GM21526 (cell line): ENCODE measurements around the gene CSNK2A1.
"Not testable (repeated sequence)": the region's sequence is repeated elsewhere in the genome, so short reads cannot be mapped to it uniquely, and the experiment has no call there.

Experiments
- ATAC-seq: cut with Tn5 transposase; IDR thresholded peaks from one replicate; pipeline ENCODE4 v1.9.1; 2021; ENCODE audit warnings: moderate library complexity; ENCODE audit not compliant: unreplicated experiment, low FRiP score

Gene CSNK2A1

GRCh38 chr20:462199-462991 is 81.2 kb downstream of the CSNK2A1 start, which contains the start of gene TBC1D20:
Gene TBC1D20, minus strand, starts transcription at chr20:462533. Its CDS starts 128 bp downstream, at chr20:462405.
- ATAC-seq: peak; percentile 89

GRCh38 chr20:461254-462198 is 82.1 kb downstream of the CSNK2A1 start:
- peak; percentile 34 for ATAC-seq

DNA sequence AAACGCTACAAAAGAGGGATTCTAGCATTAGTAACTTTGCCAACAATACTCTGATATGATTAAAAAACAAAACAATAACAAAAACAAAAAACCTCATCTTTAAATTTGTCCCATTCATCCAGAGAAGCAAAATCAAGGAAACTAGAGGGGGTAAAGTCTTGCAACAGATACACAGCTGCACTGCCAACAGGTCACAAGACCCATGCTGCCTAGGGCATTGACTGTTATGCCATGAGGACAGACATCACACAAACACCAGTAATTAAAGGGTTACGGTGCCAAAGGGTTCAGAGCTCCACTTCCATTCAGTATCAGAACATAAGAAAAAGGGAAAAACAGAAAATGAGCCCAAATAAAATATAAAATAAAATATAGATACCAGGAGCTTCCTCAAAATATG is 82.9 kb downstream of the CSNK2A1 start:
- no peak for ATAC-seq

DNA sequence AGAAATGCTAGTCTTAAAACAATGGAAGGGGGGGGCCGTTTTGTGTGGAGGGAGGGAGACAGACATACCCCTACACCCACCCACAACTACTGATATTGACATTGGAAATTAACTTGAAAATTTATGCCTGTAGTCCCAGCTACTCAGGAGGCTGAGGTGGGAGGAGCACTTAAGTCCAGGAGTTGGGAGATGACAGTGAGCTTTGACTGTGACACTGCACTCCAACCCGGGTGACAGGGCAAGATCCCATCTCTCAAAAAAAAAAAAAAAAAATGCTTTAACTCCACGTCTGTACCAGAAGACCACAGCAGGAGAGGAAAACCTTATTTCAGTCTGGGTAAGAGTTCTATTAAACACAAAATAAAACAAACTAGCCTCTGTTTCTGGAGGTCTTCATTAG is 83.4 kb downstream of the CSNK2A1 start:
- no peak for ATAC-seq

DNA sequence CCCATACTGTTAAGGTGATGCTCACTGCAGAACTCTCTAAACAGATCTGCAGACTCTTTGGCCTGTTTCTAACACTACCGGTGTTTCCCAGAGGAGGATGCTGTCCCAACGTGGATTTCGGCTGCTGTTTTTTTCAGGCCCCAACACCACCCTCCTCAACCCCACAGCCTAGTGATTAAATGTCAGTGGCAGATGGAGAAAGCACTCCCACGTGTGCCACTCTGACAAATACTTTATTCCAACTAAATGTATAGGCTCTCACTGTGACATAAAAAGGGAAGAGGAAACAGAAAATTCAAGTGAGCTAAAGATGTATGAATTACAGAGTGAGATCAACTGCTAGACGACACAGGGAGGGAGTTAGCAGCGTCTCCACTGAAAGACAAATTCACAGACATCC is 84.8 kb downstream of the CSNK2A1 start:
- no peak for ATAC-seq

DNA sequence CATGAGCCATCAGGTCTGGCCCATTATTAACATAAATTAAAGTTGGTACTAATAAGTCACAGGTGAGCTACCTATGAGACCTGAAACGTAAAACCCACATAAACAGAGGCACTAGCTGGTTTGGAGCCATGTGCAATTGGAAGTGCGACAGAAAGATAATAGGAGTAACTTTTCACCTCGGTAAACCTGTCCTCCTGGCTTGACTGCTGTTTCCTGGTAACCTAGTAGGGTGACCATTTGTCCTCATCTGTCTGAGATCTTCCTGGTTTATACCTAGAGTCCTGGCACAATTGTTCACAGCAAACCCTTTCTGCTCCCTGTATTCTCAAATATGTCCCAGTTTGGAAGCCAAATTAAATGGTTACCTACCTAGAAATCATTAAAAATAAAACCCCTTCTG is 88.6 kb downstream of the CSNK2A1 start:
- no peak for ATAC-seq

GRCh38 chr20:452021-452420 is 91.6 kb downstream of the CSNK2A1 start:
- not testable (repeated sequence) for ATAC-seq

- no peak for ATAC-seq
These were observed 97.9 kb downstream of the CSNK2A1 start for GRCh38 chr20:445514-446336.

GRCh38 chr20:444862-445426 is 98.6 kb downstream of the CSNK2A1 start:
- no peak for ATAC-seq

DNA sequence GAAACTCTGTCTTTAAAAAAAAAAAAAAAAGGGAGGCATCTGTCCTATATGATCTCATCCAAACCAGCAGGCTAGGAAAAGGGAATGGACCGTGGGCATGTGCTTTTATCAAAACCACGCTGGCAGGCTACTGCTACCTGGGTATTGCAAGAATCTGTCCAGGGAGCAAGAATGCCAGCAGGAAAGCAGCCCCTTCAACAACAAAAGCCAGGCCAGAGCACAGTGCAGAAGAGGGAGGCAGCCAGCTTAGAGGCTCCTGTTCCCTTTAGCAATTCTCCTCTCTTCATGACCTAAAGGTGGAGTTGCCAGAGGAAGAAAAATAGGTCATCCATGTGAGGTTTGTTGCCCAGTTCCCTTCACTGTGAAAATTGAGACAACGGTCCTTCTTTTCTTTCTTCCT is 99.5 kb downstream of the CSNK2A1 start:
- ATAC-seq: no peak

GRCh38 chr20:443223-443775 is 100.3 kb downstream of the CSNK2A1 start:
- no peak for ATAC-seq

DNA sequence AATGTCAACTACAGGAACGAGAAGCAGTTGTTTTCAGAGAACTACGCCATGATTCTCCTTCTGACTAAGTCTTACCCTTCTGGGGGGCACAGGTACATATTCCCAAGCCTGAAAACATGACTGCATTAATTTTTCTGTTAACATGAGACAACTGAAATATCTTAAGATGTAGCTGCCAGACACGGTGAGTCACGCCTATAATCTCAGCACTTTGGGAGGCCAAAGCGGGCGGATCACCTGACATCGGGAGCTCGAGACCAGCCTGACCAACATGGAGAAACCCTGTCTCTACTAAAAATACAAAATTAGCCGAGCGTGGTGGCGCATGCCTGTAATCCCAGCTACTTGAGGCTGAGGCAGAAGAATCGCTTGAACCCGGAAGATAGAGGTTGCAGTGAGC is 103.0 kb downstream of the CSNK2A1 start:
- no peak for ATAC-seq

- ATAC-seq: no peak
These were observed 103.4 kb downstream of the CSNK2A1 start for GRCh38 chr20:440148-440547.

DNA sequence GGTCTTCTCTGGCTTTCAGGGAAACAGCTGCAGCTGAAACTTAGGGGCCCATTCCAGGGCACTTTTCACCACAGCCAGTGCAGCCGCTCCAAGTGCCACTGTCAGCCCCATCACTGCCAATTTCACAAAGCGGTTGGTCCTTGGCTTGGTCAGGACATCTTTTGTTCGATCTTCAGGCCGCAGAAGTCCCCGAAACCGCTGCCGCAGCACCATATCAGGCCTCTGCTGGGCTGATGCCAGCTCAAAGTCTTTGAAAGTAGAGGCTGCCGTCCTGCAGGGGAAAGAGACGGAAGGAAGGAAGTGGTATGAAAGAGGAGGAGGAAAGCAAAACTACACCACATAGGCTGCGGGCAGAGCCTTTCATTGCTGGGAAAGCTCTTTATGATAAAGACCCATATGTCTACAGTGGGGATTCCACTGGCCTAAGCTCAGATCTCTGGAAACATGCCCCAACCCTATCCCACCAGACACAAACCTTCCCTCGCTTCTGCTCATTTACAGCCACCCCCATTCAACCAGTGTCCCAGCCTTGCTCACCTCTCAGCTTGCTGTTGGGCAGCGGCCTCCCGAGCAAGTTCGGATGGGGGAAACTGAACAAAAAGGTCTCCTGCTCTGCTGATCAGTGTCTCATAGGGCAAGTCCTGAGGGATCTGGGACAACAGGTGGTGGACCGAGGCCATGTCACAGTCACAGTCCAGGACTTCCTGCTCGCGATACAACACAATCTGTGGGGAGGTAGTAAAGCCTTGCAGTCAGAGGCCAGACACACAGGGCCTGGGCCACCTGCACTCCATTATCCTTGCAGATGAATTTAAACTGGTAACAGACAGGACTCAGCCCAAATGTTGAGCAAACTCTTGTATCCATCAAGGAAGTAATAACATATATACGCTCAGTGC is 104.8 kb downstream of the CSNK2A1 start:
- ATAC-seq: no peak

GRCh38 chr20:437787-438486 is 105.7 kb downstream of the CSNK2A1 start:
- no peak for ATAC-seq

- ATAC-seq: no peak
These were observed 107.1 kb downstream of the CSNK2A1 start for GRCh38 chr20:436476-436875.

- no peak for ATAC-seq
These were observed 108.0 kb downstream of the CSNK2A1 start for GRCh38 chr20:435558-435957.

DNA sequence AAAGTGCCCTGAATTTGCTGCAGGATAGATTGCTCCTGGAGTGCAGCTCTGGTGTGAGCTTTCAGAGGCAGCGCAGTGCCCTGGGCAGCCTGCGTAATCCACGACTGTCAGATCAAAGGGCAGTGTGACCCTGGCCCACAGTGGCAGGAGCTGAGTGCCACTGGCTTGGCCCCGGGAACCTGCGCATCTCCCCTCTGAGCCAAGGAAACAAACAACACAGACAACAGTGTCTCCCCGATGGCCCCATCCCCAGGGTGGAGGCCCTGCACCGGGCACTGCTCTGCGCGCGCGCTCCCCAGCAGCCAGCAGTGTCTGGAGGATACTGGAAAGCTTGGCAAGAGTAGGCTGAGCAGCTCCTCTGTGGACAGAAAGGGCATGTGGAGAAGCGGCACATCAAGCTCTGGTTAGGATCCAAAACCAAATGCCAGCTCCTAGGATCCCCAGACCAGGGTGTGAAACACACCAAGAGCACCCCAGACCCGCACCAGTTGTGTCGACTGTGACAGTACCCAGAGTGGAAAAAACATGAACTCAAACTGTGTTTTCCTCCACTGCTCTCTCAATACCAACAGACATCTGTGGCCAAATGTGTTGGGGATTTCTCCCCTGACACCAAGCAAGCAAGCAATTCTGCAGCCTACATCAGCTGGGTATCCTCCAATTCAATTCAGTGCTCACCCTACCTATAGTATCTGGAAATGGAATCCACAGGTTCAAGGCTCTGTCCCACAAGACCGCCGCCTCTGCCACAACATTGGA is 108.8 kb downstream of the CSNK2A1 start:
- no peak for ATAC-seq
